Measurements from ENCODE around the gene KCNMB2. TPM values are rescaled to one million over a fixed set of nuclear protein-coding genes. Genes with fewer than 3 reads are reported as not detected.

Gene KCNMB2
- total and polyA plus RNA-seq, 4 donors, result 7.8 to 22.9 (median 15.9) TPM

- Histone ChIP-seq H3K27ac (ENCODE audit: low read depth, low read length) (no peak overlapping the region), H3K4me3 (ENCODE audit: low read depth, low read length) (no peak overlapping the region), H3K27me3 (ENCODE audit: control insufficient read depth, insufficient read depth, low read length) (no peaks in the 10 kb centered on the region), H3K9me3 (ENCODE audit: control insufficient read depth, insufficient read depth, low read length) (no peaks in the 10 kb centered on the region), H3K4me1 (ENCODE audit: control insufficient read depth, insufficient read depth, low read length) (no peaks in the 10 kb centered on the region), H3K36me3 (ENCODE audit: control insufficient read depth, insufficient read depth, low read length) (no peaks in the 10 kb centered on the region)
- DNase-seq (ENCODE audit: low read depth in 4 of 6, low spot score in 6 of 6), result peak in 2 of 6 donors; percentile 15 to 88
- no CpG with 5 or more reads among the region's 1 CpG for WGBS (ENCODE audit: insufficient coverage)
These were observed 49.2 kb downstream of the KCNMB2 start for GRCh38 chr3:178585454-178585853.

DNA sequence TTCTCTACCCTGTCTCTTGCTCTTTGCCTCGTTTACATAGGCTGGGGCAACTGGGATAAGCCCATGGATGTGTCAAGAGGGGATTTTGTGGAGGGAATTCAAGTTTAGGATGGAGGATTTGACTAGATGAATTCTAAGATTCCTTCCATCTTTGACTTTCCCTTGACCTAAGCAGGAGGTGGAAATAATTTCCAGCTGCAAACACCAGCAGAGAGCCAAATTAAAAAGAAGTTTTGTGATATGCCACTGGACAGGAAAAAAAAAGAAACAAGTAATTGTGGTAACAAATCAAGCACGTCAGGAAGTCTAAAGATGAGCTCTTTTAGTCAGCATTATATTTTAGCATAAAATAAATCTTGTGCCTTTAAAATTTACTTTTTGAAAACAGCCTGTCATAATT is 49.8 kb downstream of the KCNMB2 start:
- peak in 1 of 6 donors; percentile 51 for DNase-seq (ENCODE audit: low read depth in 4 of 6, low spot score in 6 of 6)
- WGBS (ENCODE audit: insufficient coverage), result no CpG with 5 or more reads among the region's 2 CpGs
- Histone ChIP-seq H3K4me1 (ENCODE audit: control insufficient read depth, insufficient read depth, low read length) (no peaks in the 10 kb centered on the region), H3K27me3 (ENCODE audit: control insufficient read depth, insufficient read depth, low read length) (no peaks in the 10 kb centered on the region), H3K4me3 (ENCODE audit: low read depth, low read length) (no peak overlapping the region), H3K36me3 (ENCODE audit: control insufficient read depth, insufficient read depth, low read length) (no peaks in the 10 kb centered on the region), H3K27ac (ENCODE audit: low read depth, low read length) (no peak overlapping the region), H3K9me3 (ENCODE audit: control insufficient read depth, insufficient read depth, low read length) (no peaks in the 10 kb centered on the region)

DNA sequence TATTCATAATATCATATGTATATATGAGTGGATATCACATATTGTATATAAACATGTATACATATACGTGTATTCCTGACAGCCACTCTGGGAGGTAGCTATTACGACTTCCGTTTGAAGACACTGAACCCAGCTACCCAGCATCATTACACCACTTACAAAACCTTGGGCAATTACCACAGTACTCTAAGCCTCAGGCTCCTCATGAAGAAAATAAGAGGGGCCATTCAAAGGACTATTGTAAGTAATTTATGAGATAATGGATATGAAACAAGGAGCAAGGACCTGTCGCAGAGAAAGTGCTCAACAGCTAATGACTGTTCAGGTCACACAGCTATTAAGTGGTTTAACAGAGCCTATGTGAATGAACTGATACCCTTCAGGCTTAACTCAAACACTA is 52.4 kb downstream of the KCNMB2 start:
- Histone ChIP-seq H3K4me1 (ENCODE audit: control insufficient read depth, insufficient read depth, low read length) (no peaks in the 10 kb centered on the region), H3K27ac (ENCODE audit: low read depth, low read length) (no peak overlapping the region), H3K4me3 (ENCODE audit: low read depth, low read length) (no peak overlapping the region), H3K9me3 (ENCODE audit: control insufficient read depth, insufficient read depth, low read length) (no peaks in the 10 kb centered on the region), H3K36me3 (ENCODE audit: control insufficient read depth, insufficient read depth, low read length) (no peaks in the 10 kb centered on the region), H3K27me3 (ENCODE audit: control insufficient read depth, insufficient read depth, low read length) (no peaks in the 10 kb centered on the region)
- peak in 2 of 6 donors; percentile 10 to 57 for DNase-seq (ENCODE audit: low read depth in 4 of 6, low spot score in 6 of 6)
- WGBS (ENCODE audit: insufficient coverage), result 38% methylated on average over 1 of the region's 4 CpGs

DNA sequence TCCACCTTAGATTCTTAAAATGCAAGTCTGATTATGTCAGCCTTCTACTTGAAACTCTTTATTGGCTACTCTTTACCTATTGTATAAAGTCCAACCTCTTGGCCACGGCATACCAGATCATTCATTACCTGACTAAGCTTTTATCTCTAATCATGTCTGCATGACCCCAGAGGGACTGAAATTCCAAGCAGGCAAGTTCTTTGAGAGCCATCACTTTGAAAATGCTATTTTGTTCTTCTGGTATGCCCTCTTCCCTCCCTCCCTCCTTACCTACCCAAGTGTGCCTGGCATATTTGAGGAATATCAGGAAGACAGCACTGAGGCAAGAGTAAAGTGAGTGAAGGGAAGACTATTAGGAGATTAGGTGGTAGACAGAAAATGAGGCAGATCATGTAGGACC is 57.5 kb downstream of the KCNMB2 start:
- no peaks in the 10 kb centered on the region for H3K36me3 ChIP-seq (ENCODE audit: control insufficient read depth, insufficient read depth, low read length)
- H3K4me1 ChIP-seq (ENCODE audit: control insufficient read depth, insufficient read depth, low read length), result no peaks in the 10 kb centered on the region
- no peak for DNase-seq (ENCODE audit: low read depth in 4 of 6, low spot score in 6 of 6)
- H3K9me3 ChIP-seq (ENCODE audit: control insufficient read depth, insufficient read depth, low read length), result no peaks in the 10 kb centered on the region
- WGBS (ENCODE audit: insufficient coverage), result 92% methylated on average over 1 of the region's 1 CpG
- H3K27me3 ChIP-seq (ENCODE audit: control insufficient read depth, insufficient read depth, low read length), result no peaks in the 10 kb centered on the region
- H3K4me3 ChIP-seq (ENCODE audit: low read depth, low read length), result no peak overlapping the region
- H3K27ac ChIP-seq (ENCODE audit: low read depth, low read length), result no peak overlapping the region

- H3K9me3 ChIP-seq (ENCODE audit: control insufficient read depth, insufficient read depth, low read length), result no peaks in the 10 kb centered on the region
- H3K4me1 ChIP-seq (ENCODE audit: control insufficient read depth, insufficient read depth, low read length), result no peaks in the 10 kb centered on the region
- H3K4me3 ChIP-seq (ENCODE audit: low read depth, low read length), result no peak overlapping the region
- H3K27ac ChIP-seq (ENCODE audit: low read depth, low read length), result no peak overlapping the region
- WGBS (ENCODE audit: insufficient coverage), result no CpG with 5 or more reads among the region's 2 CpGs
- no peaks in the 10 kb centered on the region for H3K36me3 ChIP-seq (ENCODE audit: control insufficient read depth, insufficient read depth, low read length)
- no peaks in the 10 kb centered on the region for H3K27me3 ChIP-seq (ENCODE audit: control insufficient read depth, insufficient read depth, low read length)
- DNase-seq (ENCODE audit: low read depth in 4 of 6, low spot score in 6 of 6), result peak in 3 of 6 donors; percentile 17 to 65 (median 45)
These were observed 61.1 kb downstream of the KCNMB2 start for GRCh38 chr3:178597371-178597770.

GRCh38 chr3:178602856-178603255 is 66.6 kb downstream of the KCNMB2 start:
- no peaks in the 10 kb centered on the region for H3K27me3 ChIP-seq (ENCODE audit: control insufficient read depth, insufficient read depth, low read length)
- H3K4me1 ChIP-seq (ENCODE audit: control insufficient read depth, insufficient read depth, low read length), result no peaks in the 10 kb centered on the region
- WGBS (ENCODE audit: insufficient coverage), result 88% methylated on average over 1 of the region's 2 CpGs
- no peaks in the 10 kb centered on the region for H3K36me3 ChIP-seq (ENCODE audit: control insufficient read depth, insufficient read depth, low read length)
- H3K4me3 ChIP-seq (ENCODE audit: low read depth, low read length), result no peak overlapping the region
- no peak for DNase-seq (ENCODE audit: low read depth in 4 of 6, low spot score in 6 of 6)
- no peak overlapping the region for H3K27ac ChIP-seq (ENCODE audit: low read depth, low read length)
- H3K9me3 ChIP-seq (ENCODE audit: control insufficient read depth, insufficient read depth, low read length), result no peaks in the 10 kb centered on the region

DNA sequence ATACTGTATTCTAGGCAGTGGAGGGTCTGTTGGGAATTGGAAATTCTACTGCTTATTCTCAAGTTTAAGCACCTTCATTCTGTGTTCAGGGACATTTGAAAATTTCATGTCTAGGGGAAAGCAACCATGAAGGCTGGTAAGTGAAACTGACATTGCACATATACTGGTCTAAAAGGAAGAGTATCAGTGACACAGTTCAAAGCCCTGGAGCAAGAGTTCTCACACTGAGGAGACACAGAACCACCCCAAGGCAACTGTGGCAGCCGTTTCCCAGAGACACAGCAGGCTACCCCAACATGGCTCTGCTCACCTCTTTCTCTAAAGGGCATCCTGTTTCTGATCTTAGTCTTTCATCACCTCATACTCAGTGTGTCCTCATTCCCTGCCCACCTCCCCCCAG is 67.5 kb downstream of the KCNMB2 start:
- Histone ChIP-seq H3K9me3 (ENCODE audit: control insufficient read depth, insufficient read depth, low read length) (peaks cover 1% of the 10 kb centered on the region), H3K27ac (ENCODE audit: low read depth, low read length) (no peak overlapping the region), H3K4me1 (ENCODE audit: control insufficient read depth, insufficient read depth, low read length) (no peaks in the 10 kb centered on the region), H3K4me3 (ENCODE audit: low read depth, low read length) (no peak overlapping the region), H3K36me3 (ENCODE audit: control insufficient read depth, insufficient read depth, low read length) (no peaks in the 10 kb centered on the region), H3K27me3 (ENCODE audit: control insufficient read depth, insufficient read depth, low read length) (no peaks in the 10 kb centered on the region)
- WGBS (ENCODE audit: insufficient coverage), result 88% methylated on average over 1 of the region's 1 CpG
- DNase-seq (ENCODE audit: low read depth in 4 of 6, low spot score in 6 of 6), result no peak

- Histone ChIP-seq H3K27ac (ENCODE audit: low read depth, low read length) (no peak overlapping the region), H3K4me3 (ENCODE audit: low read depth, low read length) (no peak overlapping the region), H3K4me1 (ENCODE audit: control insufficient read depth, insufficient read depth, low read length) (no peaks in the 10 kb centered on the region), H3K36me3 (ENCODE audit: control insufficient read depth, insufficient read depth, low read length) (no peaks in the 10 kb centered on the region), H3K27me3 (ENCODE audit: control insufficient read depth, insufficient read depth, low read length) (no peaks in the 10 kb centered on the region), H3K9me3 (ENCODE audit: control insufficient read depth, insufficient read depth, low read length) (peaks cover 4% of the 10 kb centered on the region)
- 100% methylated on average over 2 of the region's 3 CpGs for WGBS (ENCODE audit: insufficient coverage)
- peak in 1 of 6 donors; percentile 17 for DNase-seq (ENCODE audit: low read depth in 4 of 6, low spot score in 6 of 6)
These were observed 82.0 kb downstream of the KCNMB2 start for GRCh38 chr3:178618197-178618596.

GRCh38 chr3:178618896-178619295 is 82.7 kb downstream of the KCNMB2 start:
- H3K27ac ChIP-seq (ENCODE audit: low read depth, low read length), result no peak overlapping the region
- no peak for DNase-seq (ENCODE audit: low read depth in 4 of 6, low spot score in 6 of 6)
- no peak overlapping the region for H3K4me3 ChIP-seq (ENCODE audit: low read depth, low read length)
- WGBS (ENCODE audit: insufficient coverage), result no CpG with 5 or more reads among the region's 2 CpGs
- no peaks in the 10 kb centered on the region for H3K27me3 ChIP-seq (ENCODE audit: control insufficient read depth, insufficient read depth, low read length)
- H3K4me1 ChIP-seq (ENCODE audit: control insufficient read depth, insufficient read depth, low read length), result no peaks in the 10 kb centered on the region
- no peaks in the 10 kb centered on the region for H3K9me3 ChIP-seq (ENCODE audit: control insufficient read depth, insufficient read depth, low read length)
- H3K36me3 ChIP-seq (ENCODE audit: control insufficient read depth, insufficient read depth, low read length), result no peaks in the 10 kb centered on the region

DNA sequence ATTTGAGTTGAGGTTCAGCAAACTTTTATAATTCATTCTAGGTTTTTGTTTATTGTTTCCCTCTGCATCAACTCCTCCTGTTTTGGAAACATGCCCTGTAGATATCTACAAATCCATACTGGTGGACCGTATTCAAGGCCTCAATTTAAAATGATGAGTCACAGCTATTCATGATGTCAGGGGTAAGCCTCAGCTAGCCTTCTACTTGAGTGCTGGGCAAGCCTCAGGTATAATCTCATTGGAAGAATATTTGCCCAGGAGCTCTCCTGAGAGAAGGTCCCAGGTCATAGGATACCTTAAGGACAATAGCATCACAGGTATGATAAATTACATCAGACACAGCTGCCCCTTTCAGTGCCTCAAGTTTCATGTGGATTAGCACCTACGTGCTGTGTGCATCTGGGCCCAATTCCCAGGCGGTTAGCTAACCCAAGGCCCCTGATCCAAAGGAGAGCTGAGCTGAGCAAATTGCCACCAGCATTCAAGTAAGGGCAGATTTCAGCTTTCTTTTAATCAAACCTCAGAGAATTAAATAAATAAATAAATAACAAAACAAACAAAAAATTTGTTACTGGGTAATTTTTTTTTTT is 87.5 kb downstream of the KCNMB2 start:
- Histone ChIP-seq H3K4me3 (ENCODE audit: low read depth, low read length) (no peak overlapping the region), H3K9me3 (ENCODE audit: control insufficient read depth, insufficient read depth, low read length) (no peaks in the 10 kb centered on the region), H3K36me3 (ENCODE audit: control insufficient read depth, insufficient read depth, low read length) (no peaks in the 10 kb centered on the region), H3K4me1 (ENCODE audit: control insufficient read depth, insufficient read depth, low read length) (no peaks in the 10 kb centered on the region), H3K27ac (ENCODE audit: low read depth, low read length) (no peak overlapping the region), H3K27me3 (ENCODE audit: control insufficient read depth, insufficient read depth, low read length) (no peaks in the 10 kb centered on the region)
- WGBS (ENCODE audit: insufficient coverage), result 100% methylated on average over 2 of the region's 3 CpGs
- no peak for DNase-seq (ENCODE audit: low read depth in 4 of 6, low spot score in 6 of 6)
